ENCODE results near the gene ACTL10. TPM values are rescaled to one million over a fixed set of nuclear protein-coding genes. Genes with fewer than 3 reads are reported as not detected.

The ACTL10 gene
- total RNA-seq, 1 donor = 1.7 TPM

GRCh38 chr20:33654680-33655161, 12.0 kb upstream of the ACTL10 start:
- no peak overlapping the region for H3K4me3 ChIP-seq (ENCODE audit: low read depth, low read length)
- TF ChIP-seq CTCF (IDR thresholded peaks at IDR 0.05; ENCODE audit: insufficient read depth, low read depth, low read length) = no peak
- DNase-seq (ENCODE audit: low read depth) = no peak

- DNase-seq (ENCODE audit: low read depth) = no peak
- no peak overlapping the region for H3K4me3 ChIP-seq (ENCODE audit: low read depth, low read length)
- no peak for TF ChIP-seq CTCF (IDR thresholded peaks at IDR 0.05; ENCODE audit: insufficient read depth, low read depth, low read length)
Observed at GRCh38 chr20:33655164-33655563, 11.6 kb upstream of the ACTL10 start.

GRCh38 chr20:33656010-33656782, 10.5 kb upstream of the ACTL10 start:
- no peak overlapping the region for H3K4me3 ChIP-seq (ENCODE audit: low read depth, low read length)
- no peak for TF ChIP-seq CTCF (IDR thresholded peaks at IDR 0.05; ENCODE audit: insufficient read depth, low read depth, low read length)
- DNase-seq (ENCODE audit: low read depth) = no peak

GRCh38 chr20:33656783-33657703, 9.7 kb upstream of the ACTL10 start:
- TF ChIP-seq CTCF (IDR thresholded peaks at IDR 0.05; ENCODE audit: insufficient read depth, low read depth, low read length) = no peak
- DNase-seq (ENCODE audit: low read depth) = no peak
- no peak overlapping the region for H3K4me3 ChIP-seq (ENCODE audit: low read depth, low read length)

- TF ChIP-seq CTCF (IDR thresholded peaks at IDR 0.05; ENCODE audit: insufficient read depth, low read depth, low read length) = no peak
- no peak overlapping the region for H3K4me3 ChIP-seq (ENCODE audit: low read depth, low read length)
- DNase-seq (ENCODE audit: low read depth) = no peak
Observed at GRCh38 chr20:33657704-33658095, 9.0 kb upstream of the ACTL10 start.

GRCh38 chr20:33658510-33658909, 8.2 kb upstream of the ACTL10 start:
- H3K4me3 ChIP-seq (ENCODE audit: low read depth, low read length) = no peak overlapping the region
- TF ChIP-seq CTCF (IDR thresholded peaks at IDR 0.05; ENCODE audit: insufficient read depth, low read depth, low read length) = no peak
- DNase-seq (ENCODE audit: low read depth) = no peak
